PC-9 (cell line): ENCODE results near the gene MED26.

ENCODE experiments used
- CTCF ChIP-seq: fragments of 200-600 bp; sonication (generic); conservative IDR thresholded peaks from 2 replicates; pipeline ENCODE4 v1.6.1; 2017; ENCODE audit warnings: mixed run types, antibody characterized with exemption, mild to moderate bottlenecking, moderate library complexity
- EZH2 ChIP-seq: fragments of 200-600 bp; sonication (generic); IDR thresholded peaks from 2 replicates; pipeline ENCODE4 v1.8.0; 2017; ENCODE audit warnings: antibody characterized with exemption, low read depth

- no peak for TF ChIP-seq CTCF
- TF ChIP-seq EZH2, result no peak
These were observed 41.5 kb downstream of the MED26 start for GRCh38 chr19:16586477-16586871.
